Measurements from ENCODE around the gene SLC39A12. TPM values are rescaled to one million over a fixed set of nuclear protein-coding genes. Genes with fewer than 3 reads are reported as not detected.

The SLC39A12 gene
- total RNA-seq, 2 experiments from 2014 or later: not detected

GRCh38 chr10:18079665-18080295 lies 128.1 kb downstream of the SLC39A12 start:
- DNase-seq (no peak), ATAC-seq (no peak)
- Mint-ChIP-seq H3K27ac (no peak overlapping the region), H3K36me3 (ENCODE audit: low read depth) (no peaks in the 10 kb centered on the region), H3K4me3 (no peak overlapping the region), H3K27me3 (ENCODE audit: low read depth) (no peaks in the 10 kb centered on the region), H3K4me1 (ENCODE audit: low read depth) (no peaks in the 10 kb centered on the region), H3K9me3 (ENCODE audit: insufficient read depth) (no peaks in the 10 kb centered on the region)
- ChIA-PET POLR2A (no interaction called here), CTCF (interaction anchor here (1.3 kb wide), 1 partner anchor 18 kb away, joined by 3 read pairs; no protein-coding TSS in a partner anchor)

DNA sequence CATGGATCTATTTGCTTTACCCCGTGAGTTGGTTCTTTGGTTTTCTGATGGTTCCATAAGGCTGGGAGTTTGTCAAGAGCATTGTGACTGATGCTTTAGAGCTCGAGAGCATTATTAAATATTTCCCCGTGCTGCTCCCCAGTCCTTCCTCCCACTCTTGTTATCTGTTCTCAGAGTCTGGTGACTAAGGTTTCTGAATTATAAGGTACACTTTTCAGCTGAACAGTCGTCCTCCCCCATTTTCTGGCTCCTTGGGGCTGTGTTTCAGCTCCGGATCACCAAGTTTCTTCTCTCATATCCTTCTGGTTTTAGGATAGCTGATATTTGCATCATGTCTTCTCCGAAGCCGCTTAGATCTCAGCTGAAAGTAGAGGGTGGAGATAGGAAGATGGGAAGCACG lies 130.7 kb downstream of the SLC39A12 start:
- DNase-seq: no peak
- H3K36me3 Mint-ChIP-seq (ENCODE audit: low read depth): no peaks in the 10 kb centered on the region
- ChIA-PET POLR2A (no interaction called here), CTCF (no interaction called here)
- H3K9me3 Mint-ChIP-seq (ENCODE audit: insufficient read depth): no peaks in the 10 kb centered on the region
- H3K4me3 Mint-ChIP-seq: no peak overlapping the region
- H3K27ac Mint-ChIP-seq: no peak overlapping the region
- no peak for ATAC-seq
- no peaks in the 10 kb centered on the region for H3K27me3 Mint-ChIP-seq (ENCODE audit: low read depth)
- no peaks in the 10 kb centered on the region for H3K4me1 Mint-ChIP-seq (ENCODE audit: low read depth)

DNA sequence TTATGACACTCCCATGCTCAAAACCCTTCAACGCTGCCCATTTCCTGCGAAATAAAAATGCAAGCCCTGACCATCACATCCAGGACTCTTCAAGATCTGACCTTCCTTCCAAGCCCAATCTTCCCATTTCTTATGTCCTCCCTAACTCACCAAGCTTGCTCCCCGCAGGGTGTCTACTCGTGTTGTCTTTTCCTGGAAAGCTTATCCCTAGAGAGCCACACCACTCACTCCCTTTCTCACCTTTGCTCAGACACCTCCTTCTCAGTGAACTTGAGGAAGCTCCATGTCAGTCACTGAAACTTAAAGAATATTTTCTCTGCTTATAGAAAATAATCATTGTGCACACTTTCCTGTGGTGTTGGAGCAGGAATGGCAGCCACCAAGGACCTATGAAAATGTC lies 134.1 kb downstream of the SLC39A12 start:
- Mint-ChIP-seq H3K4me3 (no peak overlapping the region), H3K27ac (no peak overlapping the region), H3K4me1 (ENCODE audit: low read depth) (no peaks in the 10 kb centered on the region), H3K36me3 (ENCODE audit: low read depth) (no peaks in the 10 kb centered on the region), H3K9me3 (ENCODE audit: insufficient read depth) (no peaks in the 10 kb centered on the region), H3K27me3 (ENCODE audit: low read depth) (no peaks in the 10 kb centered on the region)
- CTCF ChIA-PET: no interaction called here
- no peak for ATAC-seq
- DNase-seq: no peak
- POLR2A ChIA-PET: no interaction called here

GRCh38 chr10:18086746-18087145 lies 135.0 kb downstream of the SLC39A12 start:
- Mint-ChIP-seq H3K9me3 (ENCODE audit: insufficient read depth) (no peaks in the 10 kb centered on the region), H3K36me3 (ENCODE audit: low read depth) (no peaks in the 10 kb centered on the region), H3K27ac (no peak overlapping the region), H3K4me3 (no peak overlapping the region), H3K27me3 (ENCODE audit: low read depth) (no peaks in the 10 kb centered on the region), H3K4me1 (ENCODE audit: low read depth) (no peaks in the 10 kb centered on the region)
- CTCF ChIA-PET: no interaction called here
- no peak for DNase-seq
- no peak for ATAC-seq
- POLR2A ChIA-PET: no interaction called here

GRCh38 chr10:18087355-18087754 lies 135.6 kb downstream of the SLC39A12 start:
- POLR2A ChIA-PET: no interaction called here
- DNase-seq: no peak
- Mint-ChIP-seq H3K4me1 (ENCODE audit: low read depth) (no peaks in the 10 kb centered on the region), H3K27me3 (ENCODE audit: low read depth) (no peaks in the 10 kb centered on the region), H3K9me3 (ENCODE audit: insufficient read depth) (no peaks in the 10 kb centered on the region), H3K4me3 (no peak overlapping the region), H3K36me3 (ENCODE audit: low read depth) (no peaks in the 10 kb centered on the region), H3K27ac (no peak overlapping the region)
- CTCF ChIA-PET: no interaction called here
- ATAC-seq: no peak

Other genes with a start within 250 kb of the SLC39A12 start
- gene TMEM236, start 199.7 kb upstream of the SLC39A12 start, total RNA-seq: under 1 TPM in 1 of 2 experiments, not detected in 1; 0.13 TPM
- not detected for gene MRC1, start 142.6 kb upstream of the SLC39A12 start, total RNA-seq
- gene CACNB2, start 188.5 kb downstream of the SLC39A12 start, total RNA-seq: not detected

Data from activated CD8-positive, alpha-beta T cell treated with anti-CD3 and anti-CD28 coated beads, Interleukin-2, amount 10 ng/mL, durations not matched to agents 7 days and 5 days (primary cell).